Effector CD8-positive, alpha-beta T cell (primary cell): ENCODE results near the gene AVL9.
"Not testable (repeated sequence)": the region's sequence is repeated elsewhere in the genome, so short reads cannot be mapped to it uniquely, and the experiment has no call there.

ENCODE experiments used
- DNase-seq: peaks from one replicate; lab custom pipeline; 2025; lab: John Stamatoyannopoulos, UW

AVL9 gene

DNA sequence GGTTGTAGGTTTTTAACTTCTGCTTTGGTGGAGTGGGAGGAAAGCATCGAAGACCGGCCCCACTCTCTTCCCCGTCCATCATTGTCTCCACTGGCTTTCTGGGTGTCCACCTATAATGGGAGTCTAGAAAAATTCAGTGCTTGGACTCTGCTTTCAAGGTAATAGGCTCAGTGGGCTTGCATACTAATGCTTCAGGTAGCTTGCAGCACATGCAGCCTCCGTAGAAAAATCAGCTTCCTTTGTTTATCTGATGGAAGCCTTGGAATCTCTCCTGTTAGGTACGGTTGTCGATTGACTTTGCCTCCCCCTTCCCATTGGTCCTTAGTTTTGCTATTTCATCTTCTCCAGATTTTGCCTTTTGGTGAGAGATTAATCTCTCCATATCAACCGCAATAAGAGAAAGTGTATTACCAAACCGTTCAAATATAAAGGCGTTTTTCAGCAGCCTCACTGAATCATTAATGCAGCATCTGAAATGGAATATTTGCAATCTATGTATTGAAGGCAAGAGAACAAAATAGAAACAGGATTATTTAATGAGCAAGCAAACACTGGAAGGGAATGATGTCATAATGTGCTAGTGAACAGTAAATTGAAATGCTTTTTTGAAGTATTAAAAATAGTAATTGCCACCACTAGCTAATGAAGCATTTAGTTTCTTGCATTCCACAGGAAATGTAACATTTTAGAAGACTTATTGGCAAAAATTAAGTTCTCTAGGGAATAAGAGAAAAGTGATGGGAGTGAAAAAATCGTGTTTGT lies 944 bp downstream of the AVL9 start:
- DNase-seq, result no peak

DNA sequence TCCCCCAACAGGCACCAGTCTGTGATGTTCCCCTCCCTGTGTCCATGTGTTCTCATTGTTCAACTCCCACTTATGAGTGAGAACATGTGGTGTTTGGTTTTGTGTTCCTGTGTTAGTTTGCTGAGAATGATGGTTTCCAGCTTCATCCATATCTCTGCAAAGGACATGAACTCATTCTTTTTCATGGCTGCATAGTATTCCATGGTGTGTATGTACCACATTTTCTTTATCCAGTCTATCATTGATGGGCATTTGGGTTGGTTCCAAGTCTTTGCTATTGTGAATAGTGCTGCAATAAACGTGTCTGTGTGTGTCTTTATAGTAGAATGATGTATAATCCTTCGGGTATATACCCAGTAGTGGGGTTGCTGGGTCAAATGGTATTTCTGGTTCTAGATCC lies 4.5 kb downstream of the AVL9 start:
- not testable (repeated sequence) for DNase-seq

DNA sequence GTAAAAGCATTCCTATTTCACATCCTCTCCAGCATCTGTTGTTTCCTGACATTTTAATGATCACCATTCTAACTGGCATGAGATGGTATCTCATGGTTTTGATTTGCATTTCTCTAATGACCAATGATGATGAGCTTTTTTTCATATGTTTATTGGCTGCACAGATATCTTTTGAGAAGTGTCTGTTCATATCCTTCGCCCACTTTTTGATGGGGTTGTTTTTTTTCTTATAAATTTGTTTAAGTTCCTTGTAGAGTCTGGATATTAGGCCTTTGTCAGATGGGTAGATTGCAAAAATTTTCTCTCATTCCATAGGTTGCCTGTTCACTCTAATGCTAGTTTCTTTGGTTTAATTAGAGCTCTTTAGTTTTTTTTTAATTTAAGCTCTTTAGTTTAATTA lies 4.9 kb downstream of the AVL9 start:
- DNase-seq, result not testable (repeated sequence)

DNA sequence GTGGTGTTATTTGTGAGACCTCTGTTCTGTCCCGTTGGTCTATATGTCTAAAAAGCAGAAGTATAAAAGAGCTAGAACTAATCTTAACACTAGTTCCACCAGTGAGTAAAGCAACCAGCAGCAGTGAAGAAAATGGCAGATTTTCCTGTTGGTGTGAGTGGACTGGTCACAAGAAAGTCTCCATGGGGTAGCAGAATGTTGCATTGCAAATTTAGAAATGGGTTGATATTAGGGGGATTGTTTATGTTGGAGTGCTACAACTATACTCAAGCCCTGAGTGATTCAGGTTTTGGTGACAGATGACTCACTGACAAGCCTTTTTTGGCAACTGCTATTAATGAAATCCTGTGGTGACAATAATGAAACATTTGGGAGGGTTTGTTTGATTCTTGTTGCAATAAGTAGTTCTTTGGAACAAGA lies 5.6 kb downstream of the AVL9 start:
- DNase-seq, result no peak

DNA sequence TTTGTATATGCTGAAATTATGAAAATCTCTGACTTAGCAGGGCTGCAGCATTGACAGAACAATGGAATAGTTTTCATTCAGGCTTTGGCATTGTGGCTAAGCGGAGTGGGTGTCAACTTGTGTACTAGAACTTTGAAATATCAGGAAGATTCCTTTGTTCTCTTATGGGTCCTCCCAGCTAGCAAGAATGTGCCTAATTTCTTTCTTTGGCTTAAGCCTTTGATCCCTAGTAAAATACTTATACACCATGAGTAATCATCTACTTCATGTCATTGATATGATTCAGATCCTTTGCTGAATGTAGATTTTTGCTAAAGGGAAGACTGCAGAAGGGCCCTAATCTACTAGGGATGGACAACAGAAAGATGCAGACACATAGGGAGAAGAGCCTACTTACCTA lies 6.2 kb downstream of the AVL9 start:
- no peak for DNase-seq

DNA sequence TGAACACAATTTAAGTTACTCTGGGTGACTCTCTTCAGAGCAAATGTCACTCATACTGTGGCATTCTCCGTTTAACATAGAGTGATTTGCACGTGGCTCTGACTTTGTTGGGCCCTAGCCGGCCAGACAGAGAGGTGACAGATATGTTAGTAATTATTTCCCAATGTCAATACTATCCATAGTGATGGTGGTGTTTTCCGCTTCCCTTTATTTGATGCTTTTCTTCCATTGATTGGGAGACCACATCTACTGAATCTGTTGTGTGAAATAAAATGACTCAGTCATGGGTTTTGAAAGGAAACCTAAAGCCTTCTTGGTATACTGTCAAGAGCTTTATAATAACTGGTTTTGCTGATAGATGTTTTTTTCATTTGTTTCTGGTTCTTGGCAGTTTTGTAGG lies 7.4 kb downstream of the AVL9 start:
- no peak for DNase-seq

DNA sequence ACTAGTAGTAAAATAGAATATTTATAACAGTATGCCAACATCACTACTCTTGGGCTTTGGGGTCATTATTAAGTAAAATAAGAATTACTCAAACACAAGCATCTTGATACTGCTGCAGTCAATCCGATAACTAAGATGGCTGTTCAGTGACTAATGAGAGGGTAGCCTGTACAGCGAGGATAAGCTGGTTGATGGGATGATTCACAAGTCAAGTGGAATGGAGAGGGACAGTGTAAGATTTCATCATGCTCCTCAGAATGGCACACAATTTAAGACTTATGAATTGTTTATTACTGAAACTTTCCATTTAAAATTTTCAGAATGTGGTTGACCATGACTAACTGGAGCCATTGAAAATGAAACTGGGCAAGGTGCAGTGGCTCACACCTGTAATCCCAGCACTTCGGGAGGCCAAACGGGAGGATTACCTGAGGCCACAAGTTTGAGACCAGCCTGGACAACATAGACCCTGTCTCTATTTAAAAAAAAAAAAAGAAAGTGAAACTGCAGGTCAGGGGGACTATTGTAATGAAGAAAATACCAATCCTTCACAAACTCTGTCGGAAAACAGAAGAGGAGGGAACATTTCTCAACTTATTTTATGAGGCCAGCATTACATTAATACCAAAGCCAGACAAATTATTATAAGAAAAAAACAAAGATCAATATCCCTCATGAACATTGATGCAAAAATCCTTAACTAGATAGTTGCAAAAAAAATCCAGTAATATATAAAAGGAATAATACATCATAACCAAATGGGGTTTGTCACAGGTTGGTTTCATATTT lies 11.2 kb downstream of the AVL9 start:
- DNase-seq, result no peak

DNA sequence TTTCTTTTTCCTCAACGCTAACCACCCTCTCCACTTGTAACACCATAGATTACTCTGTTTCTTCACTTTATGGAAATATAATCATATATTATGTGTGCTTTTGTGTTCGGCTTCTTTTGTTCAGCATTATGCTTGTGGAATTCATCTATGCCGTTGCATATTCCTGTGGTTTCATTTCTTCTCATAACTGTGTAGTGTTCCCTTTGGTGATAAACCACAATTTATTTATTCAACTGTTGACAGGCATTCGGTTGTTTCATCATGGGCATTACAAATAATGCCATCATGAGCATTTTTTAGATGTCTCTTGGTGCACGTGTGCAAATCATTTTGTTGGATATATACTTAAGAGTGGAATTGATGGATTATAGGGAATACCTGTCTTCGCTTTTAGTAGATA lies 12.1 kb downstream of the AVL9 start:
- no peak for DNase-seq

DNA sequence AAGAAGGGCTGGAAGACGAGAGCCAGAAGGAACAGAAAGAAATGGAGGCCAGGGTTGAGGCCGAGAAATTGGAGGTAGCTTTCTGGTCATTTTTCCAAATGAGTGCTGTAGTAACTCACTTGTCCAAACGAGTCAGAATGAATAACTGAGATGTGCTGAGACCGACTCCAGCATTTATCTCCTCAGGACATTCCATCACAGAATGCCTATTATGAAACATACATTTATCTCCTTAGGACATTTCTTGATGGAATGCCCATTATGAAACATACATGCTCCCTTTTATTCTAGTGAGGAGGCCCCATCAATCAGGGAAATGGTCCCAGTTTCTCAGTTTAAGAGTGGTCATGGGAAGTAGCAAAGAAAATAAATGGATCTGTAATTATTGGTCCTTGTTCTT lies 16.5 kb downstream of the AVL9 start:
- DNase-seq, result no peak

DNA sequence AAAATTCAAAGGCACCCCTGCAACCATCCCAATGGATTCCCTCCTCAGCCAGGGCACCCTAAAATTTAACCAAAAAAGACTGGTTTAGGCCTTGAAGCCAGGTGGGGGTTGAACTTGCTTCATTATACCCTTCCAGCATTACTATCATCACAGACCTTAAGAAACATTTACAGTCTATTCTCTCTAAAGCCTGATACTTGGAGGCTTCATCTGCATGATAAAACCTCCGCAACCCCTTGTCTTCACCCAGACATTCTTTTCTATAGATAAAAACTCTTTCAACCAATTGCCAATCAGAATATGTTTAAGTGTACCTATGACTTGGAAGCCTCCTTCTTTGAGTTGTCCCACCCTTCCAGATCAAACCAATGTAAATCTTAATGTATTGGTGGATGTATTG lies 17.9 kb downstream of the AVL9 start:
- no peak for DNase-seq

DNA sequence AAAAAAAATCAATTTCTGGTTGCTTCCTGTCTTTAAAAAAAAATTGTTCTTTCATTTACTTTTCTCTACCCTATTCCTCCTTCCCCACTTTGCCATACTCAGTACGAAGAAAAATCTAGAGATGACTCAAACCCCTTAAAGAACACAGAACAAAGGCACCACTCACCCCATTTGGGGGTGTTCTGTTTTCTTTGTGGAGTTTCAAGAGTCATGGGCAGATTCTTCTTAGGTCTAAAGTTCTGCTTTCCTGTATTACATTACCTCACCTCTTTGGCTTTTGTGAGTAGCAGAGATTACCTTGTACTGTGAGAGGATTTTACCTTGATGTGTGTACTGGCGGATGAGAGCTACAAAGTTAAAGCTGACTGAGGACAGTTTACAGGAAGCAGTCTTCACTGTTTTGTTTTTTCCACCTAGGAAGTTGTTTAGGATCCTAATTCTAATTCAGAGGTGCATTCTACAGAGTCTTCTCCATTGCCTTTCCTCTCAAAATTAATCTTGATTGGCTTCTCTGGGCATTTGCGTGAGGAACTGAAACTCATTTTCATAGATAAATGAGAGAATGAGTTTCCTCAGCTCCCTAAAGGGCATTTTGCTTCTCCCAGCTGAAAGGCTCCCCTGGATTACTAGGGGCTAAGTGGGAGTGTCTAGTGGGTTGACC lies 20.7 kb downstream of the AVL9 start:
- DNase-seq, result no peak

DNA sequence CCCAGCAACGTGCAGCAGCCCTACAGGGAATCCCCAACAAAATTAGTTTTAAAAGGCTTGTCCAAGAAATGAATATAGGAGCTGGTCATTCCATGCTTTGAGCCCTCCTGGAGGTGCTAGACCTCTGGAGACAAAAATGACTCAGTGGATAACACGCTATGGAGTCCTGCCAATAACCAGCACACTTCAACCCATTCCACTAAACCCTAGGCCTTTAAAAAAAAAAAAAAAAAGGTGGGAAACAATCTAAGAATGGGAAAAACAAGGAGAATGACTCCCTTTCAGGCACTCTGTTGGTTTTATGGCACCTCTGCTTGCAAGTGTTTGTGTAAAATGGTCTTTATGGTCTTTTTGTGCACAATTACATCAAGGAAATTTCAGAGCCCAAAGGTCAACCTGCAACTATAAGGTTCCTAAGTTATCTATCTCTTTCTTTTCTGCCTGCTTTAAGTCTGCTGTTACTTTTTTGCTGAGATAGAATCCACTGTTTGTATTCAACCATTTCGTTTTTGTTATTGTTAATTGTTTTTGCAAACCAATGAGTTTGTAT lies 21.3 kb downstream of the AVL9 start:
- no peak for DNase-seq

DNA sequence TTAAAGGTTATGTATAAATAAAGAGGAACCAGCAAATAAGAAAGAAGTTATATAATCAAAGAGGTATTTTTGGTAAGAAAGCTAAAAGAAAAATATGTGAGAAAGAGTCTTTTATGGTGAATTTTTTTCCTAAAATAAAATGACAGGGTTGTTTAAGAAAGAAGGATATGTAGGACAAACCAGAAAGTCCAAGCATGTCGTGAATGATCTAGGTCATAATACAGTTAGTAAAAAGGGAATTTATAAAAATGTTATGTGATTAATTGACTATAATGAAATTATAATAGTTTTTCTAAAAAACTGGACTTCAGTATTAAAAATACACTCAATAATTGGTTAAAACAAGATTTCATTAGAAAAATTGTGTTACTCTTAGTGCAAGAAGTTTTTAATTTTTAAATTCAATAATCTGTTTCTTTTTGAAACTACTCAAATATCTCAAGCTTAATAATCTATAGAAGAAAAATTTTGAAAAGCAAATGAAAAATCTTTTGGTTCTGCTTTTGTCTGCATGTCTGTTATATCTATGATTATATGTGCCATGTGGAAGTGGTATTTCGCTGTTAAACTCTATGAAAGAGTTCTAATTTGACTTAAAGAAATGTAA lies 23.3 kb downstream of the AVL9 start:
- no peak for DNase-seq

DNA sequence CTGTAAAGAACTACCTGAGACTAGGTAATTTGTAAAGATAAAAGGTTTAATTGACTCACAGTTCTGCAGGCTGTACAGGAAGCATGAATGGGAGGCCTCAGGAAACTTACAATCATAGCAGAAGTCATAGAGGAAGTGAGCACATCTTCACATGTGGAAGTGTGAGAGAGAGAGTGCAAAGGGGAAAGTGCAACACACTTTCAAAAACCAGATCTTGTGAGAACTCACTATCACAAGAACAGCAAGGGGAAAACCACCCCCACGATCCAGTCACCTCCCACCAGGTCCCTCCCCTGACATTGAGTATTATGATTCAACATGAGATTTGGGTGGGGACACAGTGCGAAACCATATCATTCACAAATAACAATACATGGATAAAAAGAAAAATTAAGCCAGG lies 24.5 kb downstream of the AVL9 start:
- no peak for DNase-seq

DNA sequence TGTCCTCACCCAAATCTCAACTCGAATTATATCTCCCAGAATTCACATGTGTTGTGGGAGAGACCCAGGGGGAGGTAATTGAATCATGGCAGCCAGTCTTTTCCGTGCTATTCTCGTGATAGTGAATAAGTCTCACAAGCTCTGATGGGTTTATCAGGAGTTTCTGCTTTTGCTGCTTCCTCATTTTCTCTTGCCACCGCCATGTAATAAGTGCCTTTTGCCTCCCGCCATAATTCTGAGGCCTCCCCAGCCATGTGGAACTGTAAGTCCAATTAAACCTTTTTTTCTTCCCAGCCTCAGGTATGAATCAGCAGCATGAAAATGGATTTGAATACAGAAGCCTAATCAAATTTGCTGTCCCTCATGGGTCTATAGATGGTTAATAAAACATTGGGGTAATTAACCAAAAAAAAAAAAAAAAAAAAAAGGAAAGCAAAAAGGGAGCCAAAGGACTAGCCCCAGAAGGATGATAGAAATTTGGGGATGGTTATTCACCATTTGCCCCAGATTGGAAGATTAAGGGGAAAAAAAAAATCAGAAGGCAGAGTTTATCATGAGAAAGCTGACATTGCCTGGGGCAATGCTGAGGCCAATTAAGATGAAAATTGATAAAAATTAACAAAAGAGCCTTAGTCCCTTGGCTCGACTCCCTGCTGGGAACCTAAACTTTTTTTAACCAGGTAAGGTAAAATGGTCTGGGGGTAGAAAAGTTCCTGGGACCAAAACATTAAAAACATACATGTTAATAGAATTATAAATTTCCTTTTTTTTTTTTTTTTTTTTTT lies 27.6 kb downstream of the AVL9 start:
- DNase-seq, result no peak

DNA sequence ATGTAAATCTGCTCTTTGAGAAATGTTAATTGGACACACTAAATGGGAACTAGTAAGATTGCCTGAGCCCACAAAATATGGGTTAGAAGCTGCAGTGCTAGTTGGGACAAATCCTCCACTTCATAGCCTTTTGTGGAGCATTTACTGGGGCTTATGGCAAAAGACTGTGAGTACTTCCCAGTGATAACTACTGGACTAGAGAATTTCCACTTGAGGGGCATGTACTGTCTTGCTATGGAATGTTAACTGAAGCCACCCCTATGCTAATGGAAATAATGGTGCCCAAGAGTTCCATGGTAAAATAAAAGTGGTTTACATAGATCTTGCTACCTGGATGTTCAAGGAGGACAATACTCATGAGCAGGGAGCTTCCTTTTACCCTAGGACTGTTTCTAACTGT lies 29.3 kb downstream of the AVL9 start:
- no peak for DNase-seq

DNA sequence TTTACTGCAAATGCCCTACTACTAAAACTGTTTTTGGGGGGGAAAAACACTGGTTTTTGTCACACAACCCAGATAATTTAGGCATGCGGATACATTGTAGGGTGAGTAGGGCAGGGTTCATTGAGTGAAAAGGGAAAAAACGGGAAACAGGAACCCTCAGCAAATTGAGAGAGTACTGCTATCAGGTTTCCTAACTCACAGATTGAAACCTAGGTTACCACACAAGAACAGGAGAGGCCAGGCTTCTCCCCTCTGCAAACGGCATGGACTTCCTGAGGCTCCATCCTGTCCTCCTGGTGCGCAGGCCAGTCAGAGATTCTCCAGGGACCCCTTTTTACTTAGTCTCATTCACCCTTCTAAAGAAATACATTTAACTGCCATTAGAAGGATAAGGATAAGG lies 30.6 kb downstream of the AVL9 start:
- DNase-seq, result no peak

DNA sequence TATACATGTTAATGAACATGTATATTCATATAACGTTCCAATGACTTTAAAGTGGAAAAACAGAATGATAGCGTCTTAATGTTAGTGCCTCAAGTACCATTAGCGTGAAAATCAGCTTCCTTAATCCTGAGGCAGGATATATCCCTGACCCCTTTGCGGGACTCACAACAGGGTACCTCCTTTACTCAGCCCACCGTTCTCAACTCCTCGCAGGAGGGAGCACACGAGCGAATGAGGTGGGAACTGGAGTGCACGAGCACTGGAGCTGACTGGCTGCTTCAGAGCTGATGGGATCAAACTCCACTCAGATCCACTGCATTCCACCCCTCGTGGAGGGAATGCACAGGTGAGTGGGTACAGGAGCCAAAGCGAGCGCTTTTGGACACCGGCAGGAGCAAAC lies 36.1 kb downstream of the AVL9 start:
- DNase-seq, result no peak

DNA sequence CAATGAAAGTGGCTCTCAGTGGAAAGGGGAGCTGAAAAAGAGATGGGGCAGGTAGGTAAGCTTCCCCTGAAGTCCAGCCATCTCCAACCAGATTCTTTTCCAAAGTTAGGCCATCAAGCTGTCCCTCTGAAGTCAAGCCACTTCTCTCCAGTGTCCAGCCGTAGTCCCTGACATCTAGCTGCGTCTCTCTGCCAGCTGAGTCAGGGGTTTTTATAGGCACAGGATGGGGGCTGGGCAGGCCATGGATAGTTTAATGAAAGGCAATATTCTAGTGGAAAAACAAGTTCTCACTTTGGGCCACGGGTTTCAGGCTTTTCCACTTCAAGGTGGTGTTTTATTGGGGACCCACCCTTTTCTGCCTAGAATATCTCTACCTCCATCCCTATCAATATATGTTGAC lies 36.8 kb downstream of the AVL9 start:
- DNase-seq, result no peak

DNA sequence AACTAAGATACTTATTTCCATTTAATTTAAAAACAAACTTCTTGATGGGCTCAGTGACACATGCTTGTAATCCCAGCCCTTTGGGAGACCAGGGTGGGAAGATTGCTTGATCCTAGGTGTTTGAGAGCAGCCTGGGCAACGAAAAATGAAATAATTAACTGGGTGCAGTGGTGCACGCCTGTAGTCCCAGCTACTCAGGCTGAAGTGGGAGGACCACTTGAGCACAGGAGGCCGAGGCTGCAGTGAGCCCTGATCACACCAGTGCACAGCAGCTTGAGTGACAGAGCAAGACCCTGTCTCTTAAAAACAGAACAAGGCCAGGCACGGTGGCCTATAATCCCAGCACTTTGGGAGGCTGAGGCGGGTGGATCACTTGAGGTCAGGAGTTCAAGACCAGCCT lies 37.4 kb downstream of the AVL9 start:
- no peak for DNase-seq

DNA sequence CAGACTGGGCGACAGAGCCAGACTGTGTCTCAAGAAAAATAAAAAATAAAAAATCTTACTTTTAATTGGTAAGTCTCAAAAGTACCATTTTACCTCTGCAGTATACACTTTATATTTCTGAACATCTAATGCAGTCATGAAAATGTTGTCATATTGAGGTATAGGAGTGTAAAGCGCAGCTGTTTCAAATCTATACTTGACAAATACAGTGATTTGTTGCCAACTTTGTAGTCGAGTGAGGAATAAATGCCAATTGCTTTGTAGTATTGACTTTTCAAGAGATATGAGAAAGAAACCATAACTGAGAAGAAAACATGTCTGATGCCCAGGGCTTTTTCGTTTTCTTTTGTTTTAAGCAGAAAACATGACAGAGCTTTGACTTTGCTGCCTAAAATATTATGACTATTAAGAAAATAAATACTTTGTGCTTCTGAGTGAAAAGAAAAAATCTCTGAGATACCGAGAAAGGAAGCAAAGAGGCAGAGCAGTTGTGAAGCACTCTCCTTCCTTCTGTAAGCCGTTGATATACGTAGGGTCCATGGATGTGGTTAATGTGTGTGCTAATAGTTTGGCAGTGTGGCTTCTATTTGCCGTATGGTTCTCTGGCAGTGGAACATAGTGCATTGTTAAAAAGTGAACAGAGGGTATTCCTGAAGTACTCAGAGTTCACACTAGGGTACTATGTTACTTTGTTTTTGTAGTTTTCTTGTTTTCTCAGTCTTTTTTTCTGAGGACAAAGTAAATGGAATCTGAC lies 38.2 kb downstream of the AVL9 start:
- DNase-seq, result no peak
